Limb (tissue), 2 donors: ENCODE results near the gene PFN3.
A peak's percentile ranks its signal among the peaks of the same experiment; 100 is the strongest.

Source experiments
- DNase-seq, 2 donors: peaks; one replicate each; pipeline ENCODE4 v3.0.0-alpha.2; 2016; ENCODE audit errors: extremely low spot score in 2 of 2

Gene PFN3

GRCh38 chr5:177374211-177374610 lies 26.2 kb downstream of the PFN3 start:
- no peak for DNase-seq

- no peak for DNase-seq
Observed at GRCh38 chr5:177373806-177374205, 26.7 kb downstream of the PFN3 start.

- no peak for DNase-seq
Observed at GRCh38 chr5:177372910-177373309, 27.6 kb downstream of the PFN3 start.

- no peak for DNase-seq
Observed at GRCh38 chr5:177372034-177372896, 28.2 kb downstream of the PFN3 start.

- DNase-seq, result no peak
Observed at GRCh38 chr5:177371120-177372033, 29.1 kb downstream of the PFN3 start.

GRCh38 chr5:177370488-177371119 lies 29.9 kb downstream of the PFN3 start:
- DNase-seq, result peak; percentile 76 to 84

- no peak for DNase-seq
Observed at GRCh38 chr5:177369645-177370440, 30.6 kb downstream of the PFN3 start.

GRCh38 chr5:177368869-177369644 lies 31.4 kb downstream of the PFN3 start:
- no peak for DNase-seq

- no peak for DNase-seq
Observed at GRCh38 chr5:177367981-177368868, 32.2 kb downstream of the PFN3 start.

GRCh38 chr5:177367323-177367848 lies 33.1 kb downstream of the PFN3 start:
- DNase-seq, result no peak

- peak; percentile 91 to 92 for DNase-seq
Observed at GRCh38 chr5:177366528-177367322, 33.7 kb downstream of the PFN3 start.

- no peak for DNase-seq
Observed at GRCh38 chr5:177365845-177366527, 34.5 kb downstream of the PFN3 start.

- DNase-seq, result no peak
Observed at GRCh38 chr5:177364159-177364962, 36.1 kb downstream of the PFN3 start.

GRCh38 chr5:177363565-177363964 lies 36.9 kb downstream of the PFN3 start:
- DNase-seq, result no peak

GRCh38 chr5:177362610-177363507 lies 37.6 kb downstream of the PFN3 start:
- DNase-seq, result peak; percentile 56 to 70

- DNase-seq, result no peak
Observed at GRCh38 chr5:177362292-177362609, 38.2 kb downstream of the PFN3 start.
